Tibial nerve (tissue), 4 donors: Measurements from ENCODE around the gene FBN3. TPM values are rescaled to one million over a fixed set of nuclear protein-coding genes. Genes with fewer than 3 reads are reported as not detected.

Source experiments
- DNase-seq, 2 donors: peaks; one replicate each; pipeline ENCODE4 v3.0.0-alpha.2; 2019; ENCODE audit warnings: low spot score in 2 of 2
- H3K27ac ChIP-seq, 4 donors: fragments of 200-600 bp; sonication (generic) in 3 of 4; one replicate each; pipeline ENCODE4 v1.5.1; 2017 to 2019; ENCODE audit warnings: mild to moderate bottlenecking in 1 of 4
- H3K27me3 ChIP-seq, 2 donors: fragments of 200-600 bp; sonication (generic) in 1 of 2; one replicate each; pipeline versions ENCODE4 v1.5.1 to v1.6.0; 2017 to 2019
- H3K36me3 ChIP-seq, 3 donors: fragments of 200-600 bp; sonication (generic); one replicate each; pipeline ENCODE4 v1.5.1; 2018 to 2019
- H3K4me1 ChIP-seq, 4 donors: fragments of 200-600 bp; sonication (generic) in 3 of 4; one replicate each; pipeline ENCODE4 v1.5.1; 2017 to 2019
- H3K4me3 ChIP-seq, 4 donors: fragments of 200-600 bp; sonication (generic) in 3 of 4; one replicate each; pipeline ENCODE4 v1.5.1; 2017 to 2019; ENCODE audit warnings: mild to moderate bottlenecking in 1 of 4, moderate library complexity in 1 of 4
- H3K9me3 ChIP-seq, 4 donors: fragments of 200-600 bp; sonication (generic) in 3 of 4; one replicate each; pipeline ENCODE4 v1.5.1; 2017 to 2019
- CTCF ChIP-seq, 5 experiments: fragments of 200-600 bp in 3 of 5; fragments of 450-650 bp in 2 of 5; sonication (generic) in 3 of 5; IDR thresholded peaks; one replicate each; pipeline ENCODE4 v1.5.1; 2016 to 2019; ENCODE audit warnings: antibody characterized with exemption in 5 of 5, mild to moderate bottlenecking in 3 of 5, moderate library complexity in 2 of 5
- EP300 ChIP-seq, 2 donors: sonication (generic); formaldehyde crosslinking; IDR thresholded peaks; one replicate each; pipeline ENCODE4 v1.6.1; 2017; ENCODE audit warnings: antibody characterized with exemption in 2 of 2, mild to moderate bottlenecking in 1 of 2
- POLR2A ChIP-seq, 2 donors: fragments of 450-650 bp; IDR thresholded peaks; one replicate each; pipeline ENCODE4 v1.6.1; 2017; ENCODE audit warnings: antibody characterized with exemption in 2 of 2, mild to moderate bottlenecking in 2 of 2, moderate library complexity in 2 of 2
- WGBS, 2 donors: methylation state at CpG; one replicate each; pipeline ENCODE4 v1.1.5; 2018; 5-methylcytosine and 5-hydroxymethylcytosine counted together
- total RNA-seq, 4 donors: library from RNA; depleted of rRNA; stranded (reverse); fragments of >200 nt; gene quantifications; one replicate each; pipeline ENCODE4 v1.1.0, GENCODE V29; 2016

The FBN3 gene
- total RNA-seq, 4 donors from 2014 or later, result 0.20 to 2.5 TPM; not detected in 2

GRCh38 chr19:8050274-8051096, 98.9 kb downstream of the FBN3 start:
- WGBS, 2 donors, result 14 to 16% methylated on average over 22 to 30 of the region's 49 CpGs
- TF ChIP-seq POLR2A (IDR thresholded peaks at IDR 0.05) (no peak), EP300 (IDR thresholded peaks at IDR 0.05) (no peak)
- Histone ChIP-seq H3K27ac (no peak overlapping the region), H3K9me3 (no peaks in the 10 kb centered on the region), H3K27me3 (peaks cover 0 to 8% of the 10 kb centered on the region in 2 donors), H3K4me3 (peak overlapping the region in 3 of 4 donors; percentile 22 to 39 (median 30)), H3K4me1 (peaks cover 0 to 9% (median 0%) of the 10 kb centered on the region in 4 donors), H3K36me3 (no peaks in the 10 kb centered on the region)
- peak; percentile 54 to 79 for DNase-seq

DNA sequence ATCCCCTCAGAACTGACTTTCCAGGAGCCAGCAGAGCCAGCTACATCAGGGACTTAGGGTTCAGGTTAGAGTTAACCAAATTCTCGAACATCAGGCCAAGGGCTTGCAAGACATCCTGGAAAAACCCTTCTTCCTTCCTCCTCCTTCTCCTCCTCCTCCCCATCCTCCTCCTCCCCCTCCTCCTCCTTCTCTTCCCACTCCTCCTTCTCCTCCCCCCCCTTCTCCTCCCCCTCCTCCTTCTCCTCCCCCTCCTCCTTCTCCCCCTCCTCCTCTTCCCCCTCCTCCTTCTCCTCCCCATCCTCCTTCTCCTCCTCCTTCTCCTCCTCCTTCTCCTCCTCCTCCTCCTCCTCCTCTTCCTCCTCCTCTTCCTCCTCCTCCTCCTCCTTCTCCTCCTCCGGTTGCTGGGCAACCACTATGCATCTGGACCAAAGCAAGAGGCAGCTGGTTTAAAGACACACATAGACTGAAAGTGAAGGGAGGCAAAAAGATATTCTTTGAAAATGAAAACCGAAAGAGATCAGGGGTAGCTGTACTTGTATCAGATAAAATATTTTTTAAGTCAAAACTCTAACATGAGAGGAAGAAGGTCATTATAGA, 102.7 kb downstream of the FBN3 start:
- 52 to 55% methylated on average over 3 of the region's 3 CpGs for WGBS, 2 donors
- TF ChIP-seq POLR2A (IDR thresholded peaks at IDR 0.05), result no peak
- no peak for DNase-seq
- Histone ChIP-seq H3K4me3 (no peak overlapping the region), H3K9me3 (no peaks in the 10 kb centered on the region), H3K36me3 (no peaks in the 10 kb centered on the region), H3K27ac (no peak overlapping the region), H3K4me1 (peaks cover 0 to 9% (median 0%) of the 10 kb centered on the region in 4 donors), H3K27me3 (peaks cover 0 to 8% of the 10 kb centered on the region in 2 donors)

GRCh38 chr19:8045872-8046568, 103.4 kb downstream of the FBN3 start:
- no peaks in the 10 kb centered on the region for H3K36me3 ChIP-seq
- peaks cover 0 to 8% of the 10 kb centered on the region in 2 donors for H3K27me3 ChIP-seq
- H3K9me3 ChIP-seq, result no peaks in the 10 kb centered on the region
- H3K27ac ChIP-seq, result no peak overlapping the region
- WGBS, 2 donors, result 53 to 60% methylated on average over 10 of the region's 10 CpGs
- no peak for DNase-seq
- no peak overlapping the region for H3K4me3 ChIP-seq
- peaks cover 0 to 9% (median 0%) of the 10 kb centered on the region in 4 donors for H3K4me1 ChIP-seq
- TF ChIP-seq CTCF (IDR thresholded peaks at IDR 0.05) (no peak), EP300 (IDR thresholded peaks at IDR 0.05) (no peak), POLR2A (IDR thresholded peaks at IDR 0.05) (no peak)

DNA sequence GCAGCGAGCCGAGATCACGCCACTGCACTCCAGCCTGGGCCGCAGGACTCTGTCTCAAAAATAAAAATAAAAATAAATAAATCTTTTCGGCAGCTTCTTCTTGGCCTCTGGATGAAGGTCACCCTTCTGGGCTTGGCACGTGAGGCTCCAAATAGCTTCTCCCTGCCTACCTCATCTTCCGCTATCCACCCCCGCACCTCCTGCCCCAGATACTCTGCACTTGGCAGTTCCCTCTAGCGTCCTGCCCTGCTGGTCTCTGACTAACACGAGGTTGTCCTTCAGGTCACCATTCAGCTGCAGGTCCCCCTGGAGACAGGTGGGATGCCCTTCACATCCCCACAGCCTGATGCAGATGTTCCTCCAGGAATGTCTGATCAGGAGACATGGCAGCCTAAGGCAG, 105.4 kb downstream of the FBN3 start:
- Histone ChIP-seq H3K36me3 (no peaks in the 10 kb centered on the region), H3K27me3 (no peaks in the 10 kb centered on the region), H3K9me3 (no peaks in the 10 kb centered on the region), H3K4me3 (no peak overlapping the region), H3K4me1 (no peaks in the 10 kb centered on the region), H3K27ac (no peak overlapping the region)
- TF ChIP-seq CTCF (IDR thresholded peaks at IDR 0.05) (no peak), EP300 (IDR thresholded peaks at IDR 0.05) (no peak), POLR2A (IDR thresholded peaks at IDR 0.05) (no peak)
- WGBS, 2 donors, result 76 to 78% methylated on average over 10 of the region's 10 CpGs
- DNase-seq, result no peak

DNA sequence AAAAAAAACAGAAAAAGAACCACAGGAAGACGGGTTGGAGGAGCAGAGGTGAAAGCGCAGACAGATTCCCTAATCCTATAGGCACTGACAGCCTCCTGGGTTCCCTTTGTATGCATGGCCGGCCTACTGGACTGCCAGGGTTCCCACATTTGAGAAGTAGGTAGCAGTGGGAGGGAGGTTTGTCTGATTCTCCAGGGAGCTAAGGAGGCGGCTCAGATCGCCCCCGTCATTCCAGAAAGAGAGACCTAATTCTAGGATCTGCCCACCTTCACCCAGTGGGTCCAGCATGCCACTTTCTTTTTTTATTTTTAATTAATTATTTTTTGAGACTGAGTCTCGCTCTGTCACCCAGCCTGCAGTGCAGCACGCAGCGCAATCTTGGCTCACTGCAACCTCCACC, 106.5 kb downstream of the FBN3 start:
- Histone ChIP-seq H3K9me3 (no peaks in the 10 kb centered on the region), H3K4me1 (no peaks in the 10 kb centered on the region), H3K4me3 (no peak overlapping the region), H3K27ac (no peak overlapping the region), H3K36me3 (no peaks in the 10 kb centered on the region), H3K27me3 (no peaks in the 10 kb centered on the region)
- 88 to 89% methylated on average over 9 of the region's 9 CpGs for WGBS, 2 donors
- no peak for DNase-seq
- TF ChIP-seq EP300 (IDR thresholded peaks at IDR 0.05) (no peak), CTCF (IDR thresholded peaks at IDR 0.05) (no peak), POLR2A (IDR thresholded peaks at IDR 0.05) (no peak)

- Histone ChIP-seq H3K27ac (no peak overlapping the region), H3K36me3 (no peaks in the 10 kb centered on the region), H3K4me1 (no peaks in the 10 kb centered on the region), H3K4me3 (no peak overlapping the region), H3K27me3 (no peaks in the 10 kb centered on the region), H3K9me3 (no peaks in the 10 kb centered on the region)
- TF ChIP-seq POLR2A (IDR thresholded peaks at IDR 0.05) (no peak), EP300 (IDR thresholded peaks at IDR 0.05) (no peak), CTCF (IDR thresholded peaks at IDR 0.05) (no peak)
- DNase-seq, result no peak
- WGBS, 2 donors, result 65 to 73% methylated on average over 7 of the region's 7 CpGs
Measured at GRCh38 chr19:8041531-8041931, 107.9 kb downstream of the FBN3 start.
